HS-5 (cell line): Measurements from ENCODE around the gene PDC.

Experiments
- DNase-seq: peaks from one replicate; pipeline ENCODE4 v3.0.0-alpha.2; 2012; ENCODE audit warnings: low read depth

The PDC gene

GRCh38 chr1:186461014-186461413 lies at the start of gene PDC:
Gene PDC, minus strand, starts transcription at chr1:186461114. Its CDS starts 11,655 bp downstream, at chr1:186449459.
- no peak for DNase-seq

GRCh38 chr1:186503190-186503589 lies 42.3 kb upstream of the PDC start:
- DNase-seq, result no peak

- no peak for DNase-seq
Measured at GRCh38 chr1:186502087-186502486, 41.2 kb upstream of the PDC start.

GRCh38 chr1:186500804-186501203 lies 39.9 kb upstream of the PDC start:
- no peak for DNase-seq

GRCh38 chr1:186499571-186499970 lies 38.7 kb upstream of the PDC start:
- no peak for DNase-seq

- no peak for DNase-seq
Measured at GRCh38 chr1:186498695-186499389, 37.9 kb upstream of the PDC start.

- no peak for DNase-seq
Measured at GRCh38 chr1:186498071-186498470, 37.2 kb upstream of the PDC start.

- DNase-seq, result no peak
Measured at GRCh38 chr1:186497651-186498050, 36.7 kb upstream of the PDC start.

- no peak for DNase-seq
Measured at GRCh38 chr1:186496171-186496851, 35.4 kb upstream of the PDC start.

- no peak for DNase-seq
Measured at GRCh38 chr1:186494832-186495271, 33.9 kb upstream of the PDC start.

- no peak for DNase-seq
Measured at GRCh38 chr1:186492531-186493291, 31.8 kb upstream of the PDC start.

GRCh38 chr1:186491336-186491735 lies 30.4 kb upstream of the PDC start:
- DNase-seq, result no peak

GRCh38 chr1:186487163-186487562 lies 26.2 kb upstream of the PDC start:
- DNase-seq, result no peak

- DNase-seq, result no peak
Measured at GRCh38 chr1:186486061-186486460, 25.1 kb upstream of the PDC start.

GRCh38 chr1:186483561-186483960 lies 22.6 kb upstream of the PDC start:
- DNase-seq, result no peak

- no peak for DNase-seq
Measured at GRCh38 chr1:186482661-186483255, 21.8 kb upstream of the PDC start.

GRCh38 chr1:186481303-186481888 lies 20.5 kb upstream of the PDC start:
- no peak for DNase-seq

- DNase-seq, result no peak
Measured at GRCh38 chr1:186479162-186479561, 18.2 kb upstream of the PDC start.

- DNase-seq, result no peak
Measured at GRCh38 chr1:186476264-186477040, 15.5 kb upstream of the PDC start.

- peak; percentile 63 for DNase-seq
Measured at GRCh38 chr1:186474208-186474607, 13.3 kb upstream of the PDC start.

- no peak for DNase-seq
Measured at GRCh38 chr1:186473047-186473446, 12.1 kb upstream of the PDC start.
